T-helper 1 cell (primary cell): ENCODE data around the gene FOXK2.
A peak's percentile ranks its signal among the peaks of the same experiment; 100 is the strongest.

ENCODE experiments used
- DNase-seq, 5 donors: peaks; one replicate each; pipeline ENCODE4 v3.0.0-alpha.2; 2012 to 2020

The FOXK2 gene

DNA sequence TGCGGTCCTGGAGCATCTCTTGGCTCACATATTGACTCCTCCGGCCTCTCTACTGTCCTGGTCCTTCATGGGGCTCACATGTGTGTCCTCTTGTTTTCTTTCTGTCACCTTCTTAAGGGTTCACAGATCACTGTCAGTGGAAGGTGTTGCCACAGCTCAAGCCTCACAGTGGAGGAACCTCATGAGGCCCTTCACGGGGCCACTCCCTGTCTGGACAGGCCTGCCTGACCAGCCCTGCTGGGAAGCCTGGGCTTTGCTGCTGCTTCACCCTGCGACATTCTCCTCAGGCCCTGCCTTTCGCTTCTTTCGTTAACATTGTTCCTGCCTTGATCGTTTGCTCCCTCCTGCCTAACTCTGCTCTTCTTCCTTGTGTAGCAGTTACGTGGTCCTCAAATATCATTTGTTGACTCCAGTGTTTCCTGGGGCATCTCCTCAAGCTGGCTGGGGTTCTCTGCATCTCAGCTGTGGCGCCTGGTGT, 72.8 kb downstream of the FOXK2 start:
- no peak for DNase-seq

DNA sequence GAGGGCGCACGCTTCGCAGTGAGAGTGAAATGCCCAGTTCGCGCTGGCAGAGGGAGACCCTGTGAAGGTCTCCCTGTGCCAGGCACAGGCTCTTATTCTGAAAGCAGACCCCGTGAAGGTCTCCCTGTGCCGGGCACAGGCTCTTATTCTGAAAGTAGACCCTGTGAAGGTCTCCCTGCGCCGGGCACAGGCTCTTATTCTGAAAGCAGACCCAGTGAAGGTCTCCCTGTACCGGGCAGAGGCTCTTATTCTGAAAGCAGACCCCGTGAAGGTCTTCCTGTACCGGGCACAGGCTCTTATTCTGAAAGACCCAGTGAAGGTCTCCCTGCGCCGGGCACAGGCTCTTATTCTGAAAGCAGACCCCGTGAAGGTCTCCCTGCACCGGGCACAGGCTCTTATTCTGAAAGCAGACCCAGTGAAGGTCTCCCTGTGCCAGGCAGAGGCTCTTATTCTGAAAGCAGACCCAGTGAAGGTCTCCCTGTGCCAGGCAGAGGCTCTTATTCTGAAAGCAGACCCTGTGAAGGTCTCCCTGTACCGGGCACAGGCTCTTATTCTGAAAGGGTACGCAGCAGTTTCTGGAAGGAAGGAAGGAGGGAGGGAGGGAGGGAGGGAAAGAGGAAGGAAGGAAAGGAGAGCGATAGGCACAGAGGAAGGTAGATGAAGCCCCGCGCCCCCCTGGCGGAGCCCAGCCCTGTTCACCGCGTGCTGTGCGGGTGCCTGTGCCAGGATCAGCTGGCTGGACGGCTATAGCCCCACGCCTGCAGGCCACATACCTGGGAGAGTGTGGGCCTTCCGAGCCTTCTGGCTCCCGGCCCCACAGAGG, 73.4 kb downstream of the FOXK2 start:
- DNase-seq = peak; percentile 37 to 82 (median 57)

DNA sequence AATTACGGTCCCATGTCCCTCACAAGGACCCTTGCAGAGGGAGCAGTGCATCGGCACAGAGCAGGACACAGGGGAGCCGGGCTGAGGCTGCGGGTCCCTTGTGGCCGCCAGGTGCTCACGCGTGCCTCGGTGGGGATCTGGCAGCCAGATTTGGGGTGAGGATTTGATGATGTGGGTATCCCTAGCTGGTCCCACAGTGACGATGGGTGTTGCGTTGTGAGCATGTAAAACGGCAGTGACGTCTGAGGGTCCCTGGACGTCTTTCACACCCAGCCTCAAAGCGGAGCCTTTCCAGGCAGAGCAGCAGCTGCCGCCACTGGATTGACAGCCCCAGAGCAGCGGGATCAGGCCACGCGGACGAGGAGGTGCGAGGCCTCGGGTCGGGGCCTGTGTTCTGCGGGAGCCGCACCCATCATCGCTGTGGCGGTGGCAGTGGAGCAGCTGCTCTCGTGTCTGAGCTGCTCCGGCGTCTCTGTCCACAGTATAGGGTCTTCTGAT, 74.1 kb downstream of the FOXK2 start:
- DNase-seq = no peak

DNA sequence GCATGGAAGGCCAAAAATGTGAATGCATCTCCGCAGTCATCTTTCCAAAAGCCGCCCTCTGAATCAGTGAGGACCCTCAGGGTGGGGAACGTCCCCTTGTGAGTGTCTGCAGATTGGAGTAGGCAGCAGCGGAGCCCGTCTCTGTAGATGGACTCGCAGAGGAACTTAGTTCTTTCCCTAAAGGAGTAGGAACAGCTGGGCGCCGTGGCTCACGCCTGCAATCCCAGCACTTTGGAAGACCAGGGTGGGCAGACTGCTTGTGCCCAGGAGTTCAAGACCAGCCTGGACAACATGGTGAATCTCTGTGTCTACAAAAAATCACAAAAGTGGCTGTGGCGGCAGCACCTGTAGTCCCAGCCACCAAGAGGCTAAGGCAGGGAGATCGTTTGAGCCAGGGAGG, 75.0 kb downstream of the FOXK2 start:
- DNase-seq = no peak

DNA sequence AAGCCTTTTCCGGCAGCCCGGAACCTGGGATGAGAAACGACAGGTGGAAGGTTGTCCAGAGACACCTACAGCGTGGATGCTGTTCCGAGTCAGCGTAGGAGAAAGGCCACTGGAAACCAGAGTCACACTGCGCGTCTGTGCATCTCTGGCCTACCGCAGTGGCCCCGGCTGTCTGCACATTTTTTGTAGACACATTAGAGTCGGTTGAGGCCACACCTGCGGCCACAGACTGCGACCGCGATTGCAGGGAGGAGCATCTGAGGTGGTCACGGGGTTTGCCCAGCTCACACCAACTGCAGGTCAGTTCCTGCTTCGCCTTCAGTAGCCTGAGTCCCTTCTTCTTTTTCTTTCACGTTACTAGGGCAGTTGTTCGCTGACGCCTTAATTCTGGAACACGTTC, 76.4 kb downstream of the FOXK2 start:
- DNase-seq = no peak

DNA sequence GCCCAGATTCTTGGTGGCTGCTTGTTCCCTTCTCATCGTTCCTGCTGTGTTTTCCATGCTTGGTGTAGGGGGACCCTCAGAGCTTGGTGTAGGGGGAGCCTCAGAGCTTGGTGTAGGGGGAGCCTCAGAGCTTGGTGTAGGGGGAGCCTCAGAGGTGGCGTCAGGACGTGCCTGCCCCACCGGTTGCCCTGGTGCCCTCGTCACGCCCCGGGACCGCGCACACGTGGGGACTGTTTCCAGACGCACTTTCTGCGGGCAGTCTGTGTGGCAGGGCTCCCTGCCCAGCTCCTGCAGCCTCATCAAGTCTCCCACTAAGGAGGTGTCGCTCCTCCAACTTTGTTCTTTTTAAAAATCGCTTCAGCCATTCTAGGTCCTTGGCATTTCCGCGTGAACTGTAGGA, 76.8 kb downstream of the FOXK2 start:
- DNase-seq = no peak

DNA sequence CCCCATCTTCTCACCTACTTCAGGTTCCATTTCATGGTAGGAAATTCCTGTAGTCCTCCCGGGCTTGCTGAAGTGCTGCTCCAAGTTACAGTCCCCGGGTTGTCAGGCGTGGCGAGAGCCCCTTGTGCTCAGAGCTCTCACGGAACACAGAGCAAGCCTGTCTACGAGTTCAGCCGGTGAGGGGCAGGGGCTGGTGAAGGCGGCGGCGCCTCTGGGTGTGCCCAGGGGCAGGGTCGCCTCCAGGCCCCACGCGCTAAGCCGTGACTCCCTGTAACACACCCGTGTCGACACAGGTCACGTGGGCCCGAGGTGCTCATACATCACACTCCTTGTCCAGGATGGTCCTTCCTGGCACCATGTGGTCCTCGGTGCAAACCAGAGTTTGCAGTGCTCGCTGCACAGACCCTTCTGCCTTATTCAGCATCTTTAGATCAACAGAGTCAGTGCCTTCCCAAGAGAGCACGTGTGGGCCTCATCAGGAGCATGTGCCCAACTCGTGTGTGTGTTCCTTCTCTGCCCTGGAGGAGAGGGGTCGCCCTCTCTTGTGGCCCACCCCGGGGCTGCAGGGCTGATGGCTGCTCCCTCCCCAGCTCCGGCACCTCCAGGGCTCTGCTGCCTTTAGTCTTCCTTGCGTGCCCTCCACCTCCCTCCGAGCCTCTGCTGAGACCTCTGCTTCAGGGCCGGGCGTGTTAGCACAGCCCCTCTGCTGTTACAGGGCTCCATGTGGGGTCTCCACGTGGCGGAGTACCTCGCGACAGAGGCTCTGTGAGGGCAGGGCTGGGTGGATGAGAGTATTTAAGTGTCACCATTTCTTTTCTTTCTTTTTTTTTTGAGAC, 77.5 kb downstream of the FOXK2 start:
- no peak for DNase-seq

DNA sequence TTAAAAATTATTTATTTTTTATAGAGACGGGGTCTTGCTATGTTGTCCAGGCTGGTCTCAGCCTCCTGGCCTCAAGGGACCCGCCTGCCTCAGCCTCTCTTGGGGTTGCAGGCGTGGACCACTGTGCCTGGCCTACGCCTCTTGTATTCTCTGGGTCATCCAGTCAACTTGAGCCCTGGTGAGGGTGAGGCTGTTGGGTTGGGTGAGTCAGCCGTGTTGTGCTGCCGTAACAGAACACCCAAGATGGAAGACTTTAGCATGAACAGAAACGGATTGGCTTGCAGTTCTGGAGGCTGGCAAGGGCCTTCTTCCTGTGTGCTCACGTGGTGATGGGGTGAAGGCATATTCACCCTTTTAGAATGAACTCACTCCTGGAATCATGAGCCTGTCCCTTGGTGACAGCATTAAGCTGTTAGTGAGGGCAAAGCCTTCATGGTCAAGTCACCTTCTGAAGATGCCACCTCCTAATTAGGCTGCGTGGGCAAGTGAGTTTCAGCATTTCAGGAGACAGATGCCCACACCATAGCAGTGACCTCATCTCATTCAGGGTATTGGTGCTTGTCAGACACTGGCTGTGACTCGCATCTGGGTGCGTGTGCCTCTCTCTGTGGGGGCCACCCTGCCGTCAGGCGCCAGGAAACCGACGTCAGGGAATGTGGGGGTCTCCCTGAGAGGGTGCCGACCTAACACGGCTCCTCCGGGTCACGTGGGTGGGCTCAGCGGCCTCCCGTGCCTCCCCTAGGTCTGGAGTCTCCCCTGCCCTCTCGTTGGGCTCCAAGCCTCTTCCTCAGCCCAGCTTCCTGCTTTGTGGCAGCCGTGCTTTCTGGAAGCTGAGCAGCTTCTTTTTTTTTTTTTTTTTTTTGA, 79.0 kb downstream of the FOXK2 start:
- DNase-seq = no peak

DNA sequence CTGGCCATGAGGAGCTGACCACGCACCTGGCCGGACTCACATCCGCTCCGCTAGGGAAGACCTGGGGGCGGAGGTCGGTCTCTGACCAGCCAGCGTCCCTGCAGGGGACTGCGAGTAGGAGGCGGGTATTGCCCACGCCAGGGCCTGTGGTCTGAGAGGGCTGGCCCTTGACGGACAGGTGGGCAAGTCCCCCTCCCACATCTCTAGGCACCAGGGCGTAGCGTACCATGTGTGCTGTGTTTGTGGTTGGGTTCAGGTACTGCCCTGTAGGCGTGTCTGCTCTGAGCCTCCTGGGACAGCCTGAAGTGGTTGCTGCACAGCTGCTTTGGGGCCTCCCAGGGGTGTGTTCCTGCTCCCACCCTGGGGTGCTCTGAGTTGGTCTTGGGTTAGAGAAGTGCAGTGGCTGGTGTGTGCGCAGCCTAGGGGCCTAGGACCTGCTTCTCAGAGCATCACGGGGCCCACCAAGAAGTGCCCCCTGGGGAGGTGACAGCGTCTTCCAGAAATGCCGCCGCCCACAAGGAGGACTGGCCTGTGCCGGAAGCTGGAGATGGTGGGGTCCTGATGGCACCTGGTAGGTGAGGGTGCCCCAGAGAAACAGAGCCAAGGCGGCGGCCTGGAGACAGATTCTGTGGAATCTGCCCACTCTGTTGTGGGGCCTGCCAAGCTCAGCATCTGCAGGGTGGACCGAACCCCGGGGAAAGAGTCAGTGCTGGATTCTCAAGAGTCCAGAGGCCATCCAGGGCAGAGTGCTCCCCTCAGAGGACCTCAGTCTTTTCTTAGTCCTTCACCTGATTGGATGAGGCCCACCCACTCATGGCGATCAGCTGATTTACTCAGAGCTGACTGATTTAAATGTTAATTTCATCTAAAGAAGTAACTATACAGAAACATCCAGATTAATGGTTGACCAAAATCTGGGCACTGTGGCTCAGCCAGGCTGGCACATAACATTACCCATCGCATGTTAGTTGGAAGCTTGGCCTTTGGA, 80.4 kb downstream of the FOXK2 start:
- no peak for DNase-seq

DNA sequence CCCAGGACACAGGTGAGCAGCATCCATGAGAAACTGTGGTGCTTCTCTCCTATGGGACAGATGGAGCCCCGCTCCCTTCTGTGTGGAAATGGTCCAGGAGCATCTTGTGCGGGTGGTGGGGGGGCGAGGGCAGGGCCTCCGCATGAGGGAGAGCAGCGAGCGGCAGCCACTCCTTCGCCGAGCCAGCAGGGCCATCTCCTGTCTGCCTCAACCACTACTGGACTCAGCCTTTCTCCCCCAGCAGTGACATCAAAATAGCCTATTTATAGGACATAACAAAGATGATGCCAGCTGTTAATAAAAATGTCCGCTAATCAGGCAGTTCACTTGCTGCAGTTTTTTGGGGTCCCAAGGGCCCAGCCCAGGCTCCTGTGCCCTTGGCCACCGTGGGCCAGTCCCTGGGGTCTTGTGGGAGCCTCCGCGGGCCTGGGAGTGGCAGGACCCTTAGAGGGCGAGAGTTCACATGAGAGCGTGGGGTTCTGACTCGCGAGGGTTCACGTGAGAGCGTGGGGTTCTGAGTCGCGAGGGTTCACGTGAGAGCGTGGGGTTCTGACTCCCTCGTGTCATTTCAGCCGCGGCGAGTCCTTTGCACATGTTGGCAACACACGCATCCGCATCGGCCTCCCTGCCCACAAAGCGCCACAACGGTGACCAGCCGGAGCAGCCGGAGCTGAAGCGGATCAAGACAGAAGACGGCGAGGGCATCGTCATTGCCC, 81.4 kb downstream of the FOXK2 start:
- DNase-seq = no peak

DNA sequence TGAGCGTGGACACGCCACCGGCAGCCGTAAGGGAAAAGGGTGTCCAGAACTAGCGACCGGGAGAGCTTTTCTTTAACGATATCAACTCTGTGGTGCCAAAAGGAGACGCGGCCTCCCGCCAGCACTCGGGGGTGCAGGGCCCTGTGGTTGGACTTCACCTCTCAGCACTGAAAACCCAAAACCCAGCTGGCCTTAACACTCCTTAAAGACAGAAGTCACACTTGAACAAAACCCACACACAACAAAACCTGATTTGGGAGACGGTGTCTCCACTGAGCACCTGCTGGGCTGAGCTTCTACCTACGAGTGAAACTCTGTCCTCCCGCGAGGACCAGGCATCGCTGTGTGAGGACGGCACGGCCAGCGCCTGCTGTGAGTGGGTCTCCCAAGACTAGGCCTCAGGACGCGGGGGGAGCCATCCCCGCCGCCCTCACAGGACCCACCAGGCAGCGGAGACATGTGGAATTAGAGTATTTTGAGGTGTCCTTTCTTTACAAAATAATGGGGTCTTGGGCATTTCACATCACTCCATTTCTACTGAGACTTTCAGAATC, 82.0 kb downstream of the FOXK2 start:
- no peak for DNase-seq

DNA sequence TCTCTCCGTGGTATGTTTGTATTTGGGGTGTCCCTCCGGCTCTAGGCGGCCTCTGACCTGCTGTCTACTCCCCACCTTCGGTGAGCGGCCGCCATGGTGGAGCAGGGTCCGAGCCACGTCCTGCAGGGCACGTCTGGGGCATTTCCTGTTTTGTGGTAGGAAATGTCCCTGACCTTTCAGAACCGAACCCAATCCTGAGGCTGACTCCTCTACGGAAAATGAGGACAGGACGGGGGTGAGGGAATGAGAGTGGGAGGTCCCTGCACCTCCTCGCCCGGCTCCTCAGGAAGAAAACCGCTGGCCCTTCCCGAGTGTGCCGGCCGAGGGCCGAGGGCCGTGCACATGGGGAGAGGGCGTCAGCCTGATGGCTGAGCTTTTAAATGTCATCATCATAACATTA, 83.0 kb downstream of the FOXK2 start:
- no peak for DNase-seq

DNA sequence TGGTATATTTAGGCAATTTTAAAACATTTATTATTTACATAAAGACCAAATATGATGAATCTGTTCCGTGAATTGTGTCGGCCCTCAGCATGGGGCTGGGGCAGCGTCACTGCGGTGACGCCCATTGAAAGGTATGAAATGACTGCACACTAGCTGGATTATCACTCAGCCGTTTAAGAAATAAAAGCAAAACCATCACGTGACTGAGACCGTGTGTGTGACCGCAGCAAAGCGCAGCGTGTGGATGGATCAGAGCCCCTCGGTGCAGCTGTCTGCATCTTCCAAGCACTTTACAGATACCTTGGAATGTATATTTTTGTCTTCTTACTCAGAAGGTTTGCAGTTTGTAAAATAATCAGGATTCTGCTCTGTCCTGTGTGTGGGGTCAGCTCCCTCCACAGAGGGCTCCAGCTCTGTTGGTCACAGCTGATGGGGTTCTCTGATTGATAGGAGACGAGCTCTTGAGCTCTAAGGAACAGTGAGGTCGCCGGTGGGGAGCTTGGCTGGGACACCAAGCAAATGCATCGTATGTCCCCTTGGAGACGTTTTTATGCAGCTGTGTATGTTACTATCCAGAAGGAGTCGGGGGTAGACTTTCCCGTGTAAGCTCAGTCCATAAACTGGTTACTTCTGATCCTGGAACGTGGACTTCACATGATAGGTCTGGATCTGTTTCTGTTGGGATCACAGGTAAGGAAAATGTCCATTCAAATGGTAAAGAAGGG, 83.6 kb downstream of the FOXK2 start:
- DNase-seq = no peak

DNA sequence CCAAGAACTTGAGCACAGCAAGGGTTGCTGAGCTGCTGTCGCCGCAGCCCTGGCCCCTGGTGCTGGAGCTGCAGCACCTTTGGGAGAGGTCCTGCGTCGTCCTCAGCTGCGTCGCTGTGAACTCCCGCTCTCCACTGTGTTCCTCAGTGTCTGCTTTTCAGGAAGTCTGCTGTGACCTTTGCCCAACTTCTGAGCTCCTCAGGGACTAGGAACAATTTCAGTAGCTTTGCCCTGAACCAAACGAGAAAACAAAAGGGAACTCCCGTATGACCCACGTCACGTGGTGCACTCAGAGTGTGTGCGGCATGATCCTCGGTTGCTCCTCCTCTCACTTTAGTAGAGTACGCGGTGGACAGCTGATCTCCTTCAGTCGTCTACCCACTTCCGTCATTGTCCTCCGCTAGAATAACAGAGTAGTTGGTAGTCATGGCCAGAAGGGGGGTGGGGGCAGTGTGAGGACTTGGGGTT, 84.5 kb downstream of the FOXK2 start:
- peak in 3 of 5 donors; percentile 17 to 34 (median 26) for DNase-seq

DNA sequence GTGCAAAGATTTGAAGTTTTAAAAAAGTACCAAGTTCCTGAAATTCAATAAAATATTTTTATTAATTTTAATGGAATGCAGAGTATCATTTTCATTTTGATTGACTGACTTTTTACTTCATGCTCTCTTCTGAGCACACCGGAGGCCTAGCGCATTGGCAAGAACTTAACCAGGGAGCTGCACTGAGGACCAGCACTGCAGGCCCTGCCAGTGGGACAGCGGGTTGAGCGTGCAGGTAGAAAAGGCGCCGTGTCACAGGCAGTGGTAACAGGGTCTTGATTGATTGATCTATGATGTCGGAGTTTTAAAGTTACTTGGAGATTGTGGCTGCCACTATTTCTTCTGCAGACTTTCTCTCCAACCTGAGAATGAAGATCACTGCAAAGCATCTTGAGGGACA, 85.0 kb downstream of the FOXK2 start:
- no peak for DNase-seq

DNA sequence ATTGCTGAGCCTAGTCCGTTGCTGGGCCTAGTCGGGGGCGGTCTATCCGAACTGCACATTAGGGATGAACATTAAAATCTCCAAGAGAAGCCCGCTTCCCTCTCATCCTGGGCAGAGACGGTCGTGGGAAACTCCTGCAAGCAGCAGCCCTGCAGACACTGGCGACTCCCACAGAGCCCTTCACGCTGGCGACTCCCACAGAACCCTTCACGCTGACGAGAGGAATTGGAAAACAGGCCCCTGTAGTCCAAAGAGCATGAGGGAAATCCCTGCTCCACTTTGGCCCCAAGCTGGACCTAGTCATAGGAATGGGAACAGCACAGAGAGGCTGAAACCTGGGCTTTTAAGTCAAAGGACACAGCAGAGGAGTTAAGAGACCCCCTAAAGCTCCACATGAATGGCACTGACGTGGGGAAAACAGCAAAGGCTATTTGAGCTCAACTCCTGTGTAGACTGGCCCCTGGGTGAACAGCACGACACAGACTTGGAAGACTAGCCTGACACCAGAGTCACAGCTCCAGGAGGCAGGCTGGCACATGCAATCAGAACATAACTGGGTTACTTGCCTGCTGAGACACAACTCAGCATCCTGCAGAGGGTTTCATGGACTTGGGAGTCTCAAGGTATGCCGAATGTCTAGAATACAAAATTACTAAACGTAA, 86.5 kb downstream of the FOXK2 start:
- no peak for DNase-seq

DNA sequence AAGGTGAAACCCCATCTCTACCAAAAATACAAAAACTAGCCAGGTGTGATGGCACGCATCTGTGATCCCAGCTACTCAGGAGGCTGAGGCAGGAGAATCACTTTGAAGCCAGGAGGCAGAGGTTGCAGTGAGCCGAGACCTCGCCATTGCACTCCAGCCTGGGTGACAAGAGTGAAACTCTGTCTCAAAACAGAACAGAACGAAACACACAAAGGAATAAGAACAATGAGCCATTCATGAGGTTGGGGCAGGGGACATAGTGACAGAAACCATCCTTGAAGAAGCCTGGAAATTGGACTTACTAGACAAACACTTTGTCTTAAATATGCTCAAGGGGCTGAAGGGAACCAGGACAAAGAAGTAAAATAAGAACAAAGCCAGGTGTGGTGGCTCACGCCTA, 89.3 kb downstream of the FOXK2 start:
- no peak for DNase-seq

DNA sequence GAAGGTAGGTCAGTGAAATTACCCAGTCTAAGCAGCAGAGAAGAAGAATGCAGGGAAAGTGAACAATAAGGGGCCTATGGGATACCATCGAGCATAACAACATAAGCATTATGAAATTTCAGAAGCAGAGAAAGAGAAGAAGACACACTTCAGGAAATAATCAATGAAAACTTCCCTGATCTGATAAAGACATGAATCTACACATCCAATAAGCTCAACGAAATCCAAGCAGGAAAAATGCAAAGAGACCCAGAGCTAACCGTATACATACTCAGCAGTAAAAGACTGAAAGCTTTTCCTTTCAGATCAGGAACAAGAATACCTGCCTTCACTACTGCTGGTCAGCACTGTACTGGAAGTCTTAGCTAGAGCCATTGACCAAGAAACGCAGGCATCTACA, 90.1 kb downstream of the FOXK2 start:
- no peak for DNase-seq
